Loucy (cell line): ENCODE data around the gene CDC42BPB.

Experiments used
- H2AFZ ChIP-seq: fragments of 200-600 bp; sonication (generic); 2 replicates; pipeline ENCODE4 v1.6.0; 2016; ENCODE audit warnings: antibody characterized with exemption, mild to moderate bottlenecking, low read length, moderate library complexity
- H3F3A ChIP-seq: fragments of 200-600 bp; 2 replicates; pipeline ENCODE4 v1.6.0; 2016; ENCODE audit warnings: antibody characterized with exemption, low read depth, mild to moderate bottlenecking
- H3K27me3 ChIP-seq: fragments of 200-600 bp; sonication (generic); 2 replicates; pipeline ENCODE4 v1.6.1; 2014; ENCODE audit warnings: low read length, mild to moderate bottlenecking; ENCODE audit not compliant: insufficient read depth, poor library complexity, severe bottlenecking
- H3K36me3 ChIP-seq: fragments of 200-600 bp; sonication (generic); 2 replicates; pipeline ENCODE4 v1.6.1; 2016; ENCODE audit warnings: low read length; ENCODE audit not compliant: insufficient read depth
- H3K4me1 ChIP-seq: fragments of 200-600 bp; sonication (generic); 2 replicates; pipeline ENCODE4 v1.5.1; 2014; ENCODE audit warnings: low read length, mild to moderate bottlenecking; ENCODE audit not compliant: insufficient read depth, poor library complexity, severe bottlenecking
- H3K4me2 ChIP-seq: fragments of 200-600 bp; sonication (generic); 2 replicates; pipeline ENCODE4 v1.6.0; 2014; ENCODE audit warnings: antibody characterized with exemption, low read length, low read depth, mild to moderate bottlenecking; ENCODE audit not compliant: poor library complexity, severe bottlenecking
- H3K4me3 ChIP-seq: fragments of 200-600 bp; sonication (generic); 2 replicates; pipeline ENCODE4 v1.5.1; 2014; ENCODE audit warnings: low read length, mild to moderate bottlenecking, mixed read lengths; ENCODE audit not compliant: poor library complexity, severe bottlenecking
- H3K79me2 ChIP-seq: fragments of 200-600 bp; sonication (generic); 2 replicates; pipeline ENCODE4 v1.6.1; 2014; ENCODE audit warnings: low read length; ENCODE audit not compliant: insufficient read depth
- H3K9ac ChIP-seq: fragments of 200-600 bp; sonication (generic); 2 replicates; pipeline ENCODE4 v1.6.0; 2014; ENCODE audit warnings: mild to moderate bottlenecking, low read depth, low read length, moderate library complexity; ENCODE audit not compliant: poor library complexity, severe bottlenecking
- H3K9me2 ChIP-seq: fragments of 200-600 bp; sonication (generic); replicated peaks from 2 replicates; pipeline ENCODE4 v1.6.1; 2016; ENCODE audit warnings: low read depth, low read length, mixed read lengths
- H3K9me3 ChIP-seq: fragments of 200-600 bp; sonication (generic); 2 replicates; pipeline ENCODE4 v1.6.1; 2014; ENCODE audit warnings: mild to moderate bottlenecking, antibody characterized with exemption, low read length, low read depth; ENCODE audit not compliant: insufficient read depth
- H4K20me1 ChIP-seq: fragments of 200-600 bp; sonication (generic); 2 replicates; pipeline ENCODE4 v1.6.0; 2014; ENCODE audit warnings: antibody characterized with exemption, low read length, mild to moderate bottlenecking; ENCODE audit not compliant: insufficient read depth, poor library complexity, severe bottlenecking
- EZH2phosphoT487 ChIP-seq: fragments of 200-600 bp; IDR thresholded peaks from 2 replicates; pipeline ENCODE4 v1.6.1; 2018; ENCODE audit warnings: antibody characterized with exemption, mild to moderate bottlenecking, moderate library complexity, borderline replicate concordance
- TF ChIP-seq, protein P1 (sequence below): fragments of 200-600 bp; sonication (generic); conservative IDR thresholded peaks from 2 replicates; pipeline ENCODE4 v1.5.1; 2014; ENCODE audit warnings: mild to moderate bottlenecking, antibody characterized with exemption, low read length

The CDC42BPB gene

DNA sequence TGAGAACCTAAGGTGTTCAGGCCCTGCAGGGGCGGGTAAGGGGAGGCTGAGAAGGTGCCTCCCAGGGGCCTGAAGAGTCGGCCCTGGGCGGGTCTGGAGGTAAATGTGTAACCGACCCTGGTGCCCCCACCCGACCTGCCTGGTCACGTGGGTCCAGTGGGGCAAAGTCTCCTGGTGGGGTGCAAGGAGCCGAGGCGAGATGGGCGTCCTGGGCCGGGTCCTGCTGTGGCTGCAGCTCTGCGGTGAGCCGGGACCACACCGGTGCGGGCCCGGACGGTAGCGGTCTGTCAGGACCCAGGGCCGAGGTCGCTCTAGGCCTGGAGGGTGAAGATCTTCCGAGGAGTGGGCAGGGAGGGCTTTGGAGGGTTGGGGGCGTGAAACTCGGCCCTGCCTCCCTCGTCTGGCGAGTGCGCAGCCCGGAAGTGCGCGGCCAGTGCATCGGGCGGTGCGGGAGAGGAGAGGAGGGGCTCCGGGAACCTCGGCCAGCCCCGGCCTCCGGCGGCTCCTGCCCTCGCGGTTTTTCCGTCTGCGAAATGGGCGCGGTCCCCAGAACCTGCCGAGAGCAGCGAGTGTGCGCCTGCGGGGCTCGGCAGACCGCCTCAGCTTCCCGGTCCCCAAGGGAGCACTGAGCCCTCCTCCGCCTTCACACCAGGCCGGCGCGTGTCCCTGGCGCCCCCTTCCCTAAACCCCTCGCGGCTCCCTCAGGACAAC lies 134.7 kb downstream of the CDC42BPB start, which contains the start of gene AMN:
Gene AMN (plus strand): TSS at position 174 of the 711 bp plus-strand sequence. CDS start 26 bp downstream, at position 200.
- Histone ChIP-seq H3K27me3 (no peaks in the 10 kb centered on the region), H4K20me1 (no peaks in the 10 kb centered on the region), H2AFZ (no peak within 1 kb of the TSS), H3K4me1 (peaks cover 2% of the 10 kb centered on the region), H3K4me3 (no peak within 1 kb of the TSS), H3F3A (no peaks in the 10 kb centered on the region), H3K9ac (no peak within 1 kb of the TSS), H3K79me2 (no peaks in the 10 kb centered on the region), H3K36me3 (no peaks in the 10 kb centered on the region), H3K9me3 (no peaks in the 10 kb centered on the region), H3K9me2 (no peaks in the 10 kb centered on the region), H3K4me2 (no peak within 1 kb of the TSS)
- TF ChIP-seq, protein P1, sequence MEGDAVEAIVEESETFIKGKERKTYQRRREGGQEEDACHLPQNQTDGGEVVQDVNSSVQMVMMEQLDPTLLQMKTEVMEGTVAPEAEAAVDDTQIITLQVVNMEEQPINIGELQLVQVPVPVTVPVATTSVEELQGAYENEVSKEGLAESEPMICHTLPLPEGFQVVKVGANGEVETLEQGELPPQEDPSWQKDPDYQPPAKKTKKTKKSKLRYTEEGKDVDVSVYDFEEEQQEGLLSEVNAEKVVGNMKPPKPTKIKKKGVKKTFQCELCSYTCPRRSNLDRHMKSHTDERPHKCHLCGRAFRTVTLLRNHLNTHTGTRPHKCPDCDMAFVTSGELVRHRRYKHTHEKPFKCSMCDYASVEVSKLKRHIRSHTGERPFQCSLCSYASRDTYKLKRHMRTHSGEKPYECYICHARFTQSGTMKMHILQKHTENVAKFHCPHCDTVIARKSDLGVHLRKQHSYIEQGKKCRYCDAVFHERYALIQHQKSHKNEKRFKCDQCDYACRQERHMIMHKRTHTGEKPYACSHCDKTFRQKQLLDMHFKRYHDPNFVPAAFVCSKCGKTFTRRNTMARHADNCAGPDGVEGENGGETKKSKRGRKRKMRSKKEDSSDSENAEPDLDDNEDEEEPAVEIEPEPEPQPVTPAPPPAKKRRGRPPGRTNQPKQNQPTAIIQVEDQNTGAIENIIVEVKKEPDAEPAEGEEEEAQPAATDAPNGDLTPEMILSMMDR: no peak

DNA sequence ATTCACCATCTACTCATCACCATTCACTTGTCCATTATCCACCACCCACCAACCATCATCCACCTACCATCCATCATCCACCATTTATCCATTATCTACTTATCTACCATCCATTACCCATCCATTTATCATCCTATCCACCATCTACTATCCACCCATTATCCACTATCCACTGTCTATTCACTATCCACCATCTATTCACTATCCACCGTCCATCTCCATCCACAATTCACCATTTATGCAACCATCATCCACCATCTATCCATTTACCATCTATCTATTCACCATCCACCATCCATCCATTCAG lies 136.4 kb downstream of the CDC42BPB start:
- TF ChIP-seq EZH2phosphoT487: no peak
- no peaks in the 10 kb centered on the region for H3K9me2 ChIP-seq
- peaks cover 10% of the 10 kb centered on the region for H3K4me1 ChIP-seq
- no peaks in the 10 kb centered on the region for H3F3A ChIP-seq
- no peak overlapping the region for H3K9ac ChIP-seq
- no peak overlapping the region for H3K4me2 ChIP-seq
- H3K79me2 ChIP-seq: no peaks in the 10 kb centered on the region
- no peak overlapping the region for H2AFZ ChIP-seq
- no peaks in the 10 kb centered on the region for H3K36me3 ChIP-seq
- no peak overlapping the region for H3K4me3 ChIP-seq
- H3K27me3 ChIP-seq: no peaks in the 10 kb centered on the region
- H3K9me3 ChIP-seq: no peaks in the 10 kb centered on the region
- H4K20me1 ChIP-seq: no peaks in the 10 kb centered on the region

DNA sequence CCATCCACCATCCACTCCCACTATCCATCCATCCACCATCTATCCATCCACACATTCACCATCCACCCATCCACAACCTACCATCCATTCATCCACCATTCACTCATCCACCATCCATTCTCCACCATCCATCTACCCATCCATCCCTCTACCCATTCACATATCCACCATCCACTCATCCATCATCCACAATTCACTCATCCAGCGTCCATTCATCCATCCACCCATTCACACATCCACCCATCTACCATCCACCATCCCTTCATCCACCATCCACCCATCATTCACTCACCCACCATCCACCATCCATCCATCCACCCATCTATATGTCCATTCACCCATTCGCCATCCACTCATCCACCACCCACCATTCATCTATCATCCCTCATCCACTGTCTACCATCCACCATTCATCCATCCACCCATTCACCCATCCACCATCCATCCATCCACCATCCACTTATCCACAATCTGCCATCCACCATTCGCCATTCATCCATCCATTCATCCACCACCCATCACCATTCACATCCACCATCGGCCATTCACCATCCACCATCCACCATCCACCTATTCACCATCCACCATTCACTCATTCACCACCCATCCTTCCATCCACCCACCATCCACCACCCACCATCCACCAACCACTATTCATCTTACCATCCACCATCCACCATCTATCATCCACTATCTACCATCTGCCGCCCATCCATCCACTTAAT lies 136.9 kb downstream of the CDC42BPB start:
- H3F3A ChIP-seq: no peaks in the 10 kb centered on the region
- H3K4me1 ChIP-seq: peaks cover 10% of the 10 kb centered on the region
- H3K9me2 ChIP-seq: no peaks in the 10 kb centered on the region
- no peak overlapping the region for H3K4me3 ChIP-seq
- TF ChIP-seq EZH2phosphoT487: no peak
- TF ChIP-seq, protein P1: no peak
- no peak overlapping the region for H3K4me2 ChIP-seq
- no peaks in the 10 kb centered on the region for H3K9me3 ChIP-seq
- H3K79me2 ChIP-seq: no peaks in the 10 kb centered on the region
- H3K27me3 ChIP-seq: no peaks in the 10 kb centered on the region
- H3K36me3 ChIP-seq: no peaks in the 10 kb centered on the region
- H3K9ac ChIP-seq: no peak overlapping the region
- no peak overlapping the region for H2AFZ ChIP-seq
- no peaks in the 10 kb centered on the region for H4K20me1 ChIP-seq

DNA sequence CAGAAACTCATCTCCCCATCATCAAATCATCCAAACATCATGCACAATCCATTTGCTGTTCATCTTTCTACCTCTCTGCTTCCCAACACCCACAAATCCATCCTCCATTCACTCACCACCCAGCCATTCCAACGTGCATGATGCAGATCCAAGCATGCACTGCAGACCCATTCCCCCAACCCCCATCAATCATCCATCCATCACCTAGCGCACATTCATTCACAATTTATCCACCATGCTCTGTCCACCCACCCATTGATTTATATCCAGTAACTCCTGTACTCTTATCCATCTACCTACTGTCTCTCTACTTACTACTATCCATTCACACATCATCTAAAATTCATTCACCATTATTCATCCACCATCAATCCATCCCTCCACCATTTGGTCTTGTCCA lies 138.9 kb downstream of the CDC42BPB start:
- Histone ChIP-seq H3F3A (no peaks in the 10 kb centered on the region), H3K79me2 (no peaks in the 10 kb centered on the region), H3K27me3 (no peaks in the 10 kb centered on the region), H3K4me2 (no peak overlapping the region), H4K20me1 (no peaks in the 10 kb centered on the region), H3K36me3 (no peaks in the 10 kb centered on the region), H3K9me2 (no peaks in the 10 kb centered on the region), H3K9me3 (no peaks in the 10 kb centered on the region), H3K4me1 (peaks cover 19% of the 10 kb centered on the region), H3K9ac (no peak overlapping the region), H2AFZ (no peak overlapping the region), H3K4me3 (no peak overlapping the region)
- TF ChIP-seq EZH2phosphoT487: no peak
- TF ChIP-seq, protein P1: no peak
